HCT116 (cell line): ENCODE measurements around the gene C11orf58. TPM values are rescaled to one million over a fixed set of nuclear protein-coding genes. Genes with fewer than 3 reads are reported as not detected.

ENCODE experiments used
- ATAC-seq: fragments of 200-7000 bp; cut with Tn5 transposase; 2 replicates; pipeline ENCODE4 v1.9.1; 2020; ENCODE audit warnings: mild to moderate bottlenecking, moderate library complexity
- BruUV-seq: library from RNA; stranded (reverse); fragments of 400-500 nt; replicated peaks from 2 replicates; lab custom pipeline; 2021; lab: Mats Ljungman, UMichigan
- CTCF ChIA-PET: fragments of 300-600 bp; sonication (Branson Sonifier 250); formaldehyde crosslinking; loops from one replicate; lab custom pipeline; 2021; ENCODE audit warnings: antibody characterized with exemption; lab: Charles Lee
- POLR2A ChIA-PET: fragments of 300-600, 350-600 bp; sonication (Branson Sonifier 250); formaldehyde crosslinking; loops from one replicate; lab custom pipeline; 2021; ENCODE audit warnings: antibody characterized with exemption; lab: Charles Lee
- RAD21 ChIA-PET, 2 experiments: fragments of 300-600 bp; sonication (Branson Sonifier 250); formaldehyde crosslinking; loops; one replicate each; lab custom pipeline; 2023; ENCODE audit warnings: low total read pairs in 2 of 2; ENCODE audit not compliant: uncharacterized antibody in 2 of 2, unreplicated experiment in 2 of 2, low non-redundant PET in 1 of 2; lab: Charles Lee
- DNase-seq: peaks from one replicate; pipeline ENCODE4 v3.0.0-alpha.2; 2010; ENCODE audit warnings: low read depth, low spot score
- H2AFZ ChIP-seq: fragments of 200-600 bp; shearing (Covaris generic), sonication (generic); 2 replicates; pipeline ENCODE4 v1.6.1; 2017; ENCODE audit warnings: low read depth, mixed run types, mixed read lengths, antibody characterized with exemption, low read length; ENCODE audit not compliant: poor library complexity, severe bottlenecking
- H3K27ac ChIP-seq: 2 replicates; pipeline ENCODE4 v1.5.1; 2012; ENCODE audit warnings: low read depth, low read length
- H3K27me3 ChIP-seq: fragments of 200-600 bp; sonication (generic); 2 replicates; pipeline ENCODE4 v1.6.1; 2016; ENCODE audit warnings: mixed run types, low read length, mixed read lengths; ENCODE audit not compliant: insufficient read depth
- H3K36me3 ChIP-seq, 2 experiments: fragments of 200-500 bp in 1 of 2; fragments of 200-600 bp in 1 of 2; sonication (Bioruptor generic) in 1 of 2; sonication (generic) in 1 of 2; 2 replicates each; pipeline versions ENCODE4 v1.5.1 to v1.6.1; 2014 to 2016; ENCODE audit warnings: low read length in 2 of 2, inconsistent platforms in 1 of 2, mixed read lengths in 1 of 2, mixed run types in 1 of 2; ENCODE audit not compliant: insufficient read depth in 2 of 2, control insufficient read depth in 1 of 2
- H3K4me1 ChIP-seq, 2 experiments: fragments of 200-600 bp in 1 of 2; sonication (generic) in 1 of 2; 2 replicates each; pipeline versions ENCODE4 v1.5.1 to v1.6.1; 2012 to 2017; ENCODE audit warnings: low read length in 2 of 2, inconsistent platforms in 1 of 2, mild to moderate bottlenecking in 1 of 2, mixed read lengths in 1 of 2, mixed run types in 1 of 2, moderate library complexity in 1 of 2; ENCODE audit not compliant: insufficient read depth in 2 of 2, control insufficient read depth in 1 of 2
- H3K4me2 ChIP-seq: fragments of 200-600 bp; sonication (generic); 2 replicates; pipeline ENCODE4 v1.6.1; 2017; ENCODE audit warnings: mixed run types, low read length, mixed read lengths
- H3K4me3 ChIP-seq, 2 experiments: fragments of 200-600 bp in 1 of 2; sonication (generic) in 1 of 2; replicated peaks in 1 of 2; 2 replicates each; pipeline ENCODE4 v1.5.1; 2011 to 2016; ENCODE audit warnings: low read length in 2 of 2, control low read depth in 1 of 2, low read depth in 1 of 2, mild to moderate bottlenecking in 1 of 2, mixed read lengths in 1 of 2, mixed run types in 1 of 2
- H3K79me2 ChIP-seq: fragments of 200-600 bp; sonication (generic); 2 replicates; pipeline ENCODE4 v1.6.1; 2017; ENCODE audit warnings: mild to moderate bottlenecking, mixed run types, low read length, moderate library complexity, mixed read lengths; ENCODE audit not compliant: insufficient read depth
- H3K9ac ChIP-seq: fragments of 200-600 bp; sonication (generic); 2 replicates; pipeline ENCODE4 v1.6.1; 2016; ENCODE audit warnings: low read length, mixed read lengths
- H3K9me2 ChIP-seq: fragments of 200-600 bp; sonication (generic), shearing (Covaris generic); 2 replicates; pipeline ENCODE4 v1.6.1; 2017; ENCODE audit warnings: mixed run types, mild to moderate bottlenecking, moderate library complexity; ENCODE audit not compliant: insufficient read depth
- H3K9me3 ChIP-seq, 2 experiments: fragments of 200-500 bp in 1 of 2; fragments of 200-600 bp in 1 of 2; sonication (Bioruptor generic) in 1 of 2; sonication (generic) in 1 of 2; 2 replicates each; pipeline ENCODE4 v1.6.1; 2014 to 2017; ENCODE audit warnings: low read length in 2 of 2, mixed read lengths in 2 of 2, inconsistent platforms in 1 of 2, low read depth in 1 of 2, mild to moderate bottlenecking in 1 of 2, mixed run types in 1 of 2, moderate library complexity in 1 of 2; ENCODE audit not compliant: control insufficient read depth in 1 of 2, insufficient read depth in 1 of 2
- H4K20me1 ChIP-seq: fragments of 200-600 bp; sonication (generic), shearing (Covaris generic); 2 replicates; pipeline ENCODE4 v1.6.1; 2017; ENCODE audit warnings: mixed run types, mild to moderate bottlenecking, moderate library complexity; ENCODE audit not compliant: insufficient read depth
- CEBPB ChIP-seq: IDR thresholded peaks from 2 replicates; pipeline ENCODE4 v1.6.1; 2012; ENCODE audit warnings: low read depth
- EGR1 ChIP-seq: IDR thresholded peaks from 2 replicates; pipeline ENCODE4 v1.6.1; 2012; ENCODE audit warnings: low read depth
- ELF1 ChIP-seq: IDR thresholded peaks from 2 replicates; pipeline ENCODE4 v1.6.1; 2012; ENCODE audit warnings: low read depth, borderline replicate concordance
- EZH2phosphoT487 ChIP-seq: fragments of 200-600 bp; IDR thresholded peaks from 2 replicates; pipeline ENCODE4 v1.6.1; 2018; ENCODE audit warnings: antibody characterized with exemption, borderline replicate concordance
- FOSL1 ChIP-seq: IDR thresholded peaks from 2 replicates; pipeline ENCODE4 v1.6.1; 2012; ENCODE audit warnings: low read depth
- JUND ChIP-seq: IDR thresholded peaks from 2 replicates; pipeline ENCODE4 v1.6.1; 2012
- MAX ChIP-seq: IDR thresholded peaks from 2 replicates; pipeline ENCODE4 v1.6.1; 2012
- POLR2AphosphoS5 ChIP-seq: IDR thresholded peaks from 2 replicates; pipeline ENCODE4 v1.6.1; 2011; ENCODE audit warnings: mild to moderate bottlenecking, low read depth, low read length, moderate library complexity
- RAD21 ChIP-seq: IDR thresholded peaks from 2 replicates; pipeline ENCODE4 v1.6.1; 2012; ENCODE audit warnings: low read depth, mild to moderate bottlenecking
- REST ChIP-seq: IDR thresholded peaks from 2 replicates; pipeline ENCODE4 v1.6.1; 2012; ENCODE audit warnings: low read depth
- SIN3A ChIP-seq: IDR thresholded peaks from 2 replicates; pipeline ENCODE4 v1.6.1; 2012; ENCODE audit warnings: low read depth
- SP1 ChIP-seq: IDR thresholded peaks from 2 replicates; pipeline ENCODE4 v1.6.1; 2012; ENCODE audit warnings: low read depth
- SRF ChIP-seq: IDR thresholded peaks from 2 replicates; pipeline ENCODE4 v1.6.1; 2012; ENCODE audit warnings: low read depth
- YY1 ChIP-seq: IDR thresholded peaks from 2 replicates; pipeline ENCODE4 v1.6.1; 2011; ENCODE audit warnings: low read length, low read depth, moderate library complexity, mild to moderate bottlenecking; ENCODE audit not compliant: insufficient replicate concordance; ENCODE audit errors: extremely low read depth
- ZBTB33 ChIP-seq: IDR thresholded peaks from 2 replicates; pipeline ENCODE4 v1.6.1; 2011; ENCODE audit warnings: mild to moderate bottlenecking, low read length, moderate library complexity; ENCODE audit not compliant: insufficient replicate concordance; ENCODE audit errors: extremely low read depth
- ZNF274 ChIP-seq: fragments of 200-500 bp; sonication (Bioruptor generic); IDR thresholded peaks from 2 replicates; pipeline ENCODE4 v1.6.1; 2014; ENCODE audit warnings: mild to moderate bottlenecking, low read depth, low read length, inconsistent platforms
- intact Hi-C: fragments of 100-400 bp; cut with micrococcal nuclease; formaldehyde crosslinking; loops from 2 replicates; pipeline ENCODE4 v1.10.0; 2022
- total RNA-seq: library from RNA; stranded (reverse); gene quantifications from one replicate; pipeline ENCODE4 v1.2.1, GENCODE V29; 2021; ENCODE audit not compliant: unreplicated experiment

Gene C11orf58
- total RNA-seq, 1 experiment from 2014 or later = 108 TPM

- H3K9ac ChIP-seq = no peak overlapping the region
- no peaks in the 10 kb centered on the region for H3K27me3 ChIP-seq
- ChIA-PET POLR2A (no interaction called here), CTCF (interaction anchor here (0.6 to 1.4 kb wide), 3 partner anchors 9 to 28 kb away, joined by 3 to 6 read pairs (median 3); no protein-coding TSS in a partner anchor), RAD21 (no interaction called here)
- intact Hi-C loops = no loop called here
- no peak overlapping the region for H3K27ac ChIP-seq
- no TSS peak for BruUV-seq
- H3K9me2 ChIP-seq = no peaks in the 10 kb centered on the region
- no peaks in the 10 kb centered on the region for H3K79me2 ChIP-seq
- H3K36me3 ChIP-seq = no peaks in the 10 kb centered on the region
- H3K9me3 ChIP-seq = no peaks in the 10 kb centered on the region
- H2AFZ ChIP-seq = no peak overlapping the region
- H3K4me3 ChIP-seq = no peak overlapping the region
- H3K4me2 ChIP-seq = no peak overlapping the region
- no peaks in the 10 kb centered on the region for H4K20me1 ChIP-seq
- ATAC-seq (no peak), DNase-seq (no peak)
- H3K4me1 ChIP-seq = peaks cover 9 to 20% of the 10 kb centered on the region in 2 experiments
- TF ChIP-seq ZBTB33 (no peak), ELF1 (no peak), SRF (no peak), EZH2phosphoT487 (no peak), CEBPB (no peak), MAX (no peak), RAD21 (no peak), SIN3A (no peak), REST (no peak), FOSL1 (no peak), ZNF274 (no peak), EGR1 (no peak), JUND (no peak), YY1 (no peak), POLR2AphosphoS5 (no peak), SP1 (no peak)
- TF ChIP-seq, all 23 proteins: peak for 0
These were observed 55.8 kb downstream of the C11orf58 start for GRCh38 chr11:16794047-16794818.
